Activated gamma-delta T cell (primary cell): ENCODE results near the gene SPRY1.

ENCODE experiments used
- DNase-seq: peaks from one replicate; lab custom pipeline; 2025; lab: John Stamatoyannopoulos, UW

Gene SPRY1

DNA sequence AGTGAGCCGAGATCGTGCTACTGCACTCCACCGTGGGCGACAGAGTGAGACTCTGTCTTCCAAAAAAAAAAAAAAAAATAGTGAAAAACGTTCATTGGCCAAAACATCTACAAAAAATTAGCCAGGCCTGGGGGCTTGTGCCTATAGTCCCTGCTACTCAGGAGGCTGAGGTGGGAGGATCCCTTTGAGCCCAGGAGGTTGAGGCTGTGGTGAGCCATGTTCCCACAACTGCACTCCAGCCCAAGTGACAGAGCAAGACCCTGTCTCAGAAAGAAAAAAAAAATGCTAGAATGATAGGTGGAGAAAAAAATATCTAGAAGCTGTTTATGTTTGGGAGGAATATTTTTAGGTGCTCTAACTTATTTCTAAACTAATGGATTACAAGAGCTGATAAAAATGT is 14.9 kb downstream of the SPRY1 start:
- no peak for DNase-seq

DNA sequence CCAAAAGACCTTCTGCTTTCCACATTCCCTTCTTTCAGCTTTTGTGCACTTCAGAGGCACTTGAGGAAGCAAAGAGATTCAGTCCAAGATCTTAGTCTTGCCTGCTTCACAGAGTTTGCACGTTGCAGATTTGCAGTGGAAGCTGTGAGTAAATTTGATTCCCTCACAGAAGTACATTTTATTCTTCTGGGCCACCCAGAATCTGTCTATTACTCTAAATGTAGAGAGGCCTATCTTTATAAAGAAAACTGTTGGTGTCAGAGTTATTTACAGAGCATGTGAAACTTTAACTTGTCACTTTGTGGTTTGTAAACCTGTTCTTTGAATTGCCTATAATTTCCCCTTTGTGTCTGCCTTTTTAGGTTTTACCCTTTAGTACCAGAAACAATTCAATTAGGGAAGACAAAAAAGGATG is 15.5 kb downstream of the SPRY1 start:
- no peak for DNase-seq

DNA sequence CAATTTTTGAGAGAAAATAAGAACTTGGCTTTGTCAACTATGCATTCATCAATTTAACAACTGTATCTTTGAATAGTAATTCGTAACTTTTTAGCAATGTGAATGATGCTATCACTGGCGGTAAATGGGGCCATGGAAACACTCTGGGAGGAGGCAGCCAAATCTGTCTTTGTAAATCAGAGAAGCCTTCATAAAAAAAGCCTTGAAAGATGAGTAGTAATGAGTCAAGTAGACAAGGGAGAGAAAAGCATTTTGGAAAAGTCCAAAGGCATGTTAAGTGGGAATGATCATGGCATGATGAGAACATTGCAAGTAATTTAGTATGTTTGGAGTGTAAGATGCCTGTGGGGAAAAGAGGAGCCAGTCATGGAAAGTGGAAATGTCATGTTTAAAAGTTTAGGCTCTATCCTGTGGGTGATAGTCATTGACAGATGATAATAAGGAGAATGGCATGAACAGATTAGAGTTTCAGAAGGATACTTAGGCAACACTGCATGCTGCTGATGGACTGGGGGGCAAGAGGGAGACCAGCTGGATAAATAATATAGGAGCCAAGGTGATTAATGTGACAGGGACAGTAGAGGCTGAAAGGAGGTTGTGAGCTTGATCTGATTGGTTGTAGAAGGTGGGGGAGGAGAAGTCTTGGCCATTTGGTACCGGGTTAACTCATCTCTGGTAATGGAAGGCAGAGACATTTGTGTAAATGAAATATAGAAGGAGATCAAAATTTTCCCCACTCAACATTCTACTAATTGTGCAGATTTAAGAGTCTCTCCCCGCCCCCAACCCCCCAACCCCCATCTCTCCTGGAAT is 16.3 kb downstream of the SPRY1 start:
- DNase-seq, result no peak

DNA sequence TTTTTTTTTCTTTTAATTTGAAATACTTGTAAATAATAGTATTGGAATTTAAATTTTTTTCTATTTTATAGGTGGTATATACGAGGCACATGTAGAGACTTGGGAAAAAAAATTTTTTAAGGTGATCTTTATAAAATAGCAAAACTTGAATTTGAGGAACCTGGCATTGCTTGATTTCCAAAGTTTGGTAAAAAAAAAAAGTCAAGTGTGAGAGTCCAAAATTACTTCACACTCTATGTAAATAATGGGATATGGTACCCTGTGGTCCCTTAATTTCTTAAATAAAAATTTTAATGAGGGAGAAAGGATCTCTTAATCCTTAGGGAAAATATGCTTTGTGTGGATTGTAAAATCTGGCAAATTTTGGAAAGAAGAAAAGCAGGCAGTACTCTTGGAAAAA is 19.0 kb downstream of the SPRY1 start:
- no peak for DNase-seq

DNA sequence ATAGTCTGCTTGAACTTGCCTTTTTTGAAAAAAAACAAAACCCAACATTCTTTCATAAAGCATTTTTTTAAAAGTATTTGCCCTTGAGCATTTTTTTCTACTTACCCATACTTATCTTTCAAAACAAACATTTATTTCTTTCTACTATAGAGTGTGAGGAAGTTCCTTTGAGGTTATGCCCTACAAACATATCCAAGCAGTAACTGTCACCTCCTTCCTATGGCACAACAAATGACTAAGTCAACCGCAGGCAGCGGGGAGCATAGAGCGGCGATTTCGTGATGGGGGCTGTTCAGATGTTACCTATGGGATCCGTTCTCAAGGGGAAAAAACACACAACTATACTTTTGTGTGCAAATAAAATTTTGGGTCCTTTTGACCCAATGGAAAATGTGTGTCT is 19.4 kb downstream of the SPRY1 start:
- no peak for DNase-seq

DNA sequence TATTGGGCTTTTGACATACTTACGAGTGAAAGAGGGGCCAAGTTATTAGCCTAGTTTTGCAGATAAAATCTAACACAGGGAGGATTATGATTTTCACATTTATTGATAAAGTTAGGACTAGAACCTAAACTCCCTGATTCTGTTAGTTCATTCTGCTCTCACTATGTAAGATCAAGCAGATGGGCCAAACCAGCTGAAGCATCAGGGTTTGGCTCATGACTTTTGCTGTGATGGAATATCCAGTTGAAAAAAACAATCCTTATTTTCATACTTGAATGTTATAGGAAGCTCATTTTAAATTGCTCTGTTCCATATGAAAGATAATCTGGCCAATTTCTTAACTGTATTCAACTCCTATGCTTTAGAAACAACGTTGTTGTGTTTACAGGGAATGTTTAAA is 21.2 kb downstream of the SPRY1 start:
- no peak for DNase-seq

DNA sequence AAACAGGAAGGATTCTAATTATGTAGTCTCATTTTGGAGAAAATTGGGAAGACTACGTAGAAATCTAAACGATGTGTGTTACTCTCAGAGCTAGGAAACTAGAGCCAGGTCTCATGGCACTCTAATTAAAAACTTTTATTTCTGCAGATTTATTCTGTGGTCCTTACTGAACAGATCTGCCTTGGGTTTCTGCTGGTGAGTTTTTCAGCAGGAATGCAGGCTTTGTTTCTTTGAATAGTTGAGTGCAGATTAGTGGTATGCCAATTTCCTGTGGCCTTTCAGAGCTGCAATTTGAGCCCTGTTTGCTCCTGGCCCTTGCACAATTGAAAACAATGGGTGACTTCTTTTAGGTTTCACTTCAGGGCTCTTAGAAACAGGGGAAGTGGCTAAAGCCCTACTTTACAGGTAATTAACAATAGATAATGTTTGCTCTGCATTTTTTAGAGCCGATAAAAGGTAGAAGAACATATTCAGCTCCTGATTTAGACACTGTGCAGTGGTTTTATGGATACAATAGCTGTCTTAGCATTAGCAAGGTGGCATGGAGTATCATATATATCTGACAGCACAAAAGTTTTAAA is 21.8 kb downstream of the SPRY1 start:
- DNase-seq, result no peak

DNA sequence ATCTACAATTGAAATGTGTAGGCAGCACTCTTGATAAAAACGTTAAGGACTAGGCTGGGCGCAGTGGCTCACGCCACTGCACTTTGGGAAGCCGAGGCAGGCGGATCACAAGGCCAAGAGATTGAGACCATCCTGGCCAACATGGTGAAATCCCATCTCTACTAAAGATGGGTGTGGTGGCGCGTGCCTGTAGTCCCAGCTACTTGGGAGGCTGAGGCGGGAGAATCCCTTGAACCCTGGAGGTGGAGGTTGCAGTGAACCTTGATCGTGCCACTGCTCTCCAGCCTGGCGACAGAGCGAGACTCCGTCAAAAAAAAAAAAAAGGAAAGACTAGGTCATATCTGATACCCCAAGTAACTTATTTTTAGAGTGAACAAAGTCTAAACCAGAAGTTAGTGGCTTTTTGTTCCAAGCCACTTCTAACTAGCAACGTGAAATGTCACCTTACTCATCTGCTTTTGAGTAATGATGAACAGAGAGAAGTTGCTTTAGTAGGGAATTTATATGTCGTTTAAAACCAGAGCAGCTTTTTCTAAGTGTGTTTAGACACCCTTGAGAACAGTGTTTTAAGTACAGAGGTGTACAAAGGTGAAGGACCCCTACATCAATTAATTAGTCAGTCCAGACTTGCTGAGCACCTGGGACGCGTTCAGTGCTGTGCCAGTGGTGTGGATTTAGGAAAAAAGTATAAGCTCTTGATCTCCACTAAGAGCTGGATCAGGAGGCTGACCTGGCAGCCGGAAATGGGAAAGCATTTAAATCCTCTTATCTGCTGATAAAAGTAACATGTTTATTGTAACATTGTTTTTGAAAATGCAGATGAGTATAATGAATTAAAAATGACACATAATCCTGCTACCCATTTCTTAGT is 23.5 kb downstream of the SPRY1 start:
- no peak for DNase-seq

DNA sequence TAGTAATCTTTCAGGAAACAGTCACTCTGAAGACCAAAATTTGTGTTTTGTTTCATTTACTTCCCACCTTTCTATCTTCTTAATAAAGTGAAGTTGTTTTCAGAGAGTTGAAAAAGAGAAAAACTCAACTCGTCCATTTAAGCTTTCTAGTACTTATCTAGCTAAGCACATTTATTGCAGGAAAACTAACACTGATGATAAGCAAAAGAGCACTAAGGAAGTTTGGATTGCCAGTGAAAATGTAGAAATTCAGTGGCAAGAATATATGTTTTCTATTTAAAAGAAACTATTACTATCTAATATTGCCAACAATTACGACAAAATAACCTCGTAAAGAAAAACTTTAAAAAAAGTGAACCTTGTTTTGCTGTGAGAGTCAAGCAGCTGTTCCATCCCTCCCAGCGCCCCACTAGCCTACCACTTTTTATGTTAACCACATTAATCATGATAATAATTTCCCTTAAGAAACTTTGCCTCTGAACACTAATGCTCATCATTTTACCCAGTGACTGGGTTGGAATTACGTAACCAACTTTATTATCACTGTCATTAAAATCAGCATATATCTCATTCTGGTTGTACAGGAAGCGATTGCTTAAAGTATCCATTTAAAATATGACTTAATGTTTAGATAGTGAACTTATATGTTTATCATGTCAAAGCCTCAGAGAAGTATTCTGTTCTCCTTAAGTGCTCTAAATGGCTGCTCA is 24.8 kb downstream of the SPRY1 start:
- DNase-seq, result no peak

DNA sequence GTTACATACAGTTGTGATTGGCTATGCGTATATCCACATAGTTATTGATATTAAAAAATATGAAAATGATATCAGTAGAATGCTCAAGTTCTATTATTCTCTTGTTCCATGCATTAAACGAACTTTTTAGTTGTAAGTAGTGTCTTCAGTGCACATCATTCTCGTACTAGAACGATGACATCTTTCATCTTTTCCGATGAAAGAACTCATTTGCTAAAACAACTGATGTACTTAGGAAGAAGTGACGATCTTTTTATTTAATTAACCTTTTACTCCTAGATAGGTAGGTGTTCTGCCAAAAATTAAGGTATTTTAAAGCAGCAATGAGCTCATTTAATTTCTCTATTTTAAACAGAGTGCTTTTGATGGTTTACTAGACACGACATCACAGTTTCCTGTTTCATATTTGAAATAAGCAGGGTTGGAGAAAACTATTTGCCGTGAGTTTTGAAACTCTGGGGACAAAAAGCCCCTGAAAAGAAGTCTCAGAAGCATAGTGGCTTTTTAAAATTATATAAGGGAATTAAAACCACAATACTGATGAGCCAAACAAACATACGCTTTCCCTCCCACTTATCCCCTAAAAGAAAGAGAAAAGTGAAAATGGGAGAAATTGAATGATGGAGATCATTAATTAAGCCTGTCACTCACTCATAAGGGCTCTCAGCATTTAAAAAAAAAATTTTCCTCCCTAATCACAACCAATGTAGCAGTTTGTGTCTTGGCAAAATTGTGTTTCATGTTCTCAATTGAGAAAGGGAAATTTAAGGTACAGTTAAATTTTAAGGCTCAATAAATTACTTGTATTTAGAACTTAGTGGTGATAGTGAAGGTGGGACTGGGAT is 25.6 kb downstream of the SPRY1 start:
- DNase-seq, result no peak

DNA sequence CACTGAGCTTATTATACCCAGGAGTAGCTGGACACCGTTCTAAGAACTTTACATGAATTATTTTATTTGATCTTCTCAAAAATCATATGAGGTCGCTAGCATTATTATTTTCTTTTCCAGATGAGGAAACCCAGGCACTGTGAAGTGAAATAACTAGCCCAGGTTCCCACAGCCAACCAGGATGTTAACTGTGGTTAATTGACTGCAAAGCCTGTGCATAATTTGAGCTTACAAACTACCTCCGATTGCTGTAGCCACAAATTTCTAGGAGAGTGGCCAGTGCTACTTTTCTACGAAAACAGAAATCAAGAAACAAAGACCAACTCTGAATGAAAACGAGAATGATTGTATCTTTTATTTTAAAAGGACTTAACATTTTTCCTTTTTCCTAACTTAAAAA is 27.2 kb downstream of the SPRY1 start:
- no peak for DNase-seq

DNA sequence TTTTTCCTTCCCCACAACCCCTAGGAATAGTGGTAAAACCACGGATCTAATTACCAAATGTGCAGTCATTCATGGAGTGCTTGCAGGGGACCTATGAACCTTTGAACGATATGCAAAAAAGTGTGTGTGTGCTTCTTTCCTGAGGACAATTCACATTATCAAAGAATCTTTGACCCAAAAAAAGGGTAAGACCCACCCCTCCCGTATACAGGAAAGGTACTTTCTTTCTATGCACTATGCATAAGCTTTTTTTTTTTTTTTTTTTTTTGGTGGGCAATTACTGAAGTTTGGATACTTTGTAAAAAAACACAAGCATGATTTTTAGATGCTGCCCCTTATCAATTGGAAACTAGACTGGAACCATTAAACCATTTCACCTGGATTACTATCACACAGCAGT is 31.4 kb downstream of the SPRY1 start:
- DNase-seq, result no peak

DNA sequence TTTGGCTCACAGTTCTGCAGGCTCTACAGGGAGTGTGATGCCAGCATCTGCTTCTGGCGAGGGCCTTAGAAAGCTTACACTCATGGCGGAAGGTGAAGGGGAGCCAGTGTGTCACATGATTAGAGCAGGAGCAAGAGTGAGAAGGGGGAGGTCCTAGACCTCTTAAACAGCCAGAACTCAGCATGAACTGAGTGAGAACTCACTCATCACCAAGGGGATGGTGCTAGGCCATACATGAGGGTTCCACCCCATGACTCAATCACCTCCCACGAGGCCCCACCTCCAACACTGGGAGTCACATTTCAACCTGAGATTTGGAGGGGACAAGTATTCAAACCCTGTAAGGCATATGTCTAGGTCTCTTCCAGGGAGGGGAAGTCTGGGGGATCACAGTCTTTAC is 33.4 kb downstream of the SPRY1 start:
- DNase-seq, result no peak

DNA sequence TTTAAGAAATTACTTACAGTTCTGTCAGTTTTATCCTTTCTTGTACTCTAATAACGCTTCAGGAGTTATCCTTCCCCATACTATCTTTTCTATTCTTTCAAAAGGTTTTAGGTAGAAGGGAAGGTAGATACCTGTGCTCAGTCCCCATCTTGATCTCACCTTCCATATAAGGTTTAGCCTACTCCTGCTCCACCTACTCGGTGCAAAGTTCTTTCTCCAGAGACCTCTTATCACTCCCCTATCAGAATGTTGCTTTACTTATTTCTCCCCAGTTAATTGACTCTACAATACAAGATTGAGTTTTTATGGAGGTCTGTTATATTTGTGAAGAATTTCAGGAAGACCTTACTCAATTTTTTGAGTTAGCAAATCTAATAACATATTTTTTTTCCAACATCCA is 33.9 kb downstream of the SPRY1 start:
- no peak for DNase-seq

DNA sequence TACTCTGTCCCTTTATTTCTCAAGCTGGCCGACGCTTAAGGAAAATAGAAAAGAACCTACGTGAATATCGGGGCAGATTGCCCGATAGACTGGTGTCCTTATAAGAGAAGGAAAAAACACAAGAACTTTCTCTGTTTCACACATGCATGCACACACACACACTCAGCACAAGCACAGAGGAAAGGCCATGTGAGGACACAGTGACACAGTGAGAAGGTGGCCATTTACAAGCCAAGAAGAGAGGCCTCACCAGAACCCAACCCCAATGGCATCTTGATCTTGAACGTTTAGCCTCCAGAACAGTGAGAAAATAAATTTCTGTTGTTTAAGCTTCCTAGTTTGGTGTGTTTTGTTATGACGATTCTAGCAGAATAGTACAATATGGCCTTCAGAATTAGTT is 37.0 kb downstream of the SPRY1 start:
- no peak for DNase-seq

DNA sequence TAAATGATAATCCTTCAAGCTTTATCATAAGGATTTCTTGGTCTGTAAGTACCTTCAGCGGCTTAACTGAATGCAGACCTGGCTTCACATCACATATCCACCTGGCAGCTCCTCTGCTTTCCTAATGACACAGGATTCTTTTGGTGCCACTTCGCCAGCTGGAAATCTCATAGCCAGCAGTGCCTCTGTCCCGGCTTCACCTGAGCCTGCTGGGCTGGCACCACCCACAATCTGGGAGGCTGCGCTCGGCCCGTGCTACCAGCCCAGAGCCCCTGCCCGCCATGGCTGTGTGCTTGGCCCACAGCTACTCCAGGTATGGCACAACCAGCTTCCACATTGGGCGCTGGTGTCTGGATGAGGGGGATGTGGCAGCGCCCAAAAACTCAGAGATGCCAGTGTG is 37.4 kb downstream of the SPRY1 start:
- DNase-seq, result no peak

DNA sequence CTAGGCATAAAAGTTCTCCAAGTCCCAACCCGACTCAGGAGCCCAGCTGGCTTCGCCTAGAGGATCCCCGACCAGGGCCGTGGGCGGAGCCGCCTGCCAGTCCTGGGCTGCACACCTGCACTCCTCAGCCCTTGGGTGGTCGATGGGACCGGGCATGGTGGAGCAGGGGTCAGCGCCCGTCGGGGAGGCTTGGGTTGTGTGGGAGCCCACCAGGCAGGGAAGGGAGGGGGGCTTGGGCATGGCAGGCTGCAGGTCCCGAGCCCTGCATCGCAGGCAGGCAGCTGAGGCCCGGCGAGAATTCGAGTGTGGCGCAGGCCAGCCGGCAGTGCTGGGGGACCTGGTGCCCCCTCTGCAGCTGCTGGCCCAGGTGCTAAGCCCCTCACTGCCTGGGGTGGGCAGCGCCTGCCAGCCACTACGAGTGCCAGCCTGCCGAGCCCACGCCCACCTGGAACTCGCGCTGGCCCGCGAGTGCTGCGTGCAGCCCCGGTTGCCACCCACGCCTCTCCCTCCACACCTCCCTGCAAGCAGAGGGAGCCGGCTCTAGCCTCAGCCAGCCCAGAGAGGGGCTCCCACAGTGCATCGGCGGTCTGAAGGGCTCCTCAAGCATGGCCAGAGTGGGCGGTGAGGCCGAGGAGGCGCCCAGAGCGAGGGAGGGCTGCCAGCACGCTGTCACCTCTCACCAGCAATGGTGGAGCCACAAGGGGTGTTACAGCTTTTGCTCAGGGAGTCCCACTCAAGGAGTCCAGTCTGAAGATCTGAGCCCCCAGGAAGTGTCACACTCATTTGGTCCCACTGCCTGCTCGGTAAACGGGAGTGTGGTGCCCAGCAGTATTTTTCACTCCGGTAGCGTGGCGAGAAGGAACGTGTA is 38.9 kb downstream of the SPRY1 start:
- DNase-seq, result no peak

DNA sequence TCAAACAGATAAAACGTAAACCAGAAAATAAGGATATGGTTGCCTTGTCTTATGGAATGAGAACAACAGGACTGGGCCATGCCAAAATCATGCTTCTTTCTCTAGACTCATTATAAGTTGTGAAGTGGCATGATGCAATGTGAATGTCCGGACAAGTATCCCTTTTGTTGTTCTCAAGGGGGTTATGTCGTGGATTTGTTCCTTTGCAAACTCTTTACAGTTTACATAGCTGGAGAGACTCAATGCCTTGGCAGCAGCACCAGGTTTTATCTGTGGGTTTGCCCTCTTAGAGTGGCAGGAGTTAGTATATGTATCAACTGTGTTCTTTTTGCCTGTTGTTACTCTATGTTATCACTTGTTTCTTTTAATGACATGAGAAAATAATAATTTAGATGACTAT is 41.4 kb downstream of the SPRY1 start:
- no peak for DNase-seq

DNA sequence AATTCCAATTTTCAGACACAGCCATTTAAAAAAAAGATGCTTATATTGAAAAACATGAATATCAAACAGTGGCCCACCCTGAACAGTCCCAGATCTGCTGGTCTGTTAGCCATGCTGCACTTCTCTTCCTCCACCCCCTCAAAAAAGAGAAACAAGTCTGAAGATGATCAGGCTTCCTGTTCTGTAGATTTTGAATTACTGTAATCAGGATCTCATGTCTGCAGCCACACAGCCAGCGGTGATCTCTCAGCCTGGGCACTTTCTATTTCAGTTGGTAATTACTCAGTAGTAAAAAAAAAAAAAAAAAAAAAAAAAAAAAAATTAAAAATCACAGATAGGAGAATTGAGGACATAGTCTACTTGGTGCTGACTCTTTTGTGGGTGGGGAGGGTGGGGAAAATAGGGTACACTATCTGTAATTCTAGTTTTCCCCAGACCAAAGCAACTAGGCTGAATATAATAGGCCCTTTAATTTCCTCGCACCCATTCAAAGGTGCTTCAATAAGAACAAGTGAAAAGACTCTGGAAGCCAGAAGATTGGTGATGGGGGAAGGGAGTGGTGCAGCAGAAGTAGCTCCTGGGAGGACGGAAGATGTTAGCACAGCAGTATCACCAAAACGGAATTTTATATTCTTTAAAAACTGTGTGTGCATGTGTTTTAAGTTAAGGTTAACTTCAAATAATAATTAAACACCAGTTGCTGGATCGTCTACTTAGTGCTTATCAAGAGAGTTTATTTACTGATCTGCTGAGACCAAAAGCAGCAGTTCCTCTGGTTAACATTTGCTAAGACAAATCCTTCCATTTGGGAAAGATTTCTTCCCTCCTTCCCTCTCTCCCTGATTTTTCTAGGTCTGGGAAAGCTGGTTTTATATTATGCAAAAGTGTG is 47.0 kb downstream of the SPRY1 start:
- DNase-seq, result no peak
